ENCODE data around the gene CDC37L1. TPM values are rescaled to one million over a fixed set of nuclear protein-coding genes. Genes with fewer than 3 reads are reported as not detected.

CDC37L1 gene
- total and polyA plus RNA-seq, 3 experiments from 2014 or later, result 12.5 to 17.8 (median 15.0) TPM

GRCh38 chr9:4714266-4715016 lies 35.1 kb downstream of the CDC37L1 start:
- no peak for DNase-seq
- POLR2A ChIA-PET, result interaction anchor here (0.6 to 0.9 kb wide), 2 partner anchors 52 to 1229 kb away, joined by 3 read pairs; partner anchors contain the start of gene PLPP6

GRCh38 chr9:4716163-4716562 lies 36.8 kb downstream of the CDC37L1 start:
- POLR2A ChIA-PET, result interaction anchor here (0.6 kb wide), 1 partner anchor 20 kb away, joined by 4 read pairs; no protein-coding TSS in a partner anchor
- no peak for DNase-seq
- H3K9me3 Mint-ChIP-seq, result no peaks in the 10 kb centered on the region
- H3K4me3 Mint-ChIP-seq, result no peak overlapping the region
- no peaks in the 10 kb centered on the region for H3K27me3 Mint-ChIP-seq
- Histone ChIP-seq H3K9me3 (ENCODE audit: low read length) (no peaks in the 10 kb centered on the region), H3K4me3 (ENCODE audit: low read length) (no peak overlapping the region), H3K27ac (ENCODE audit: low read depth, low read length) (no peak overlapping the region), H3K27me3 (ENCODE audit: insufficient read depth, low read length, poor library complexity, severe bottlenecking) (no peaks in the 10 kb centered on the region), H3K36me3 (ENCODE audit: insufficient read depth, low read length) (peaks cover 31% of the 10 kb centered on the region), H3K4me1 (ENCODE audit: insufficient read depth, low read length) (no peaks in the 10 kb centered on the region)
- no peaks in the 10 kb centered on the region for H3K4me1 Mint-ChIP-seq
- peak overlapping the region in 3 of 8 donors; percentile 51 to 69 (median 58) for H3K27ac Mint-ChIP-seq
- CTCF ChIA-PET, result interaction anchor here (1.0 to 1.5 kb wide), 3 partner anchors 24 to 43 kb away, joined by 3 to 6 read pairs (median 3); no protein-coding TSS in a partner anchor
- peaks cover 0 to 83% (median 24%) of the 10 kb centered on the region in 3 donors for H3K36me3 Mint-ChIP-seq

More at GRCh38 chr9:4714266-4715016, 35.1 kb downstream of the CDC37L1 start:
- Mint-ChIP-seq H3K9me3 (no peaks in the 10 kb centered on the region), H3K36me3 (peaks cover 0 to 83% (median 21%) of the 10 kb centered on the region in 3 donors), H3K4me3 (no peak overlapping the region), H3K27ac (peak overlapping the region in 2 of 8 donors; percentile 0 to 87), H3K4me1 (no peaks in the 10 kb centered on the region), H3K27me3 (no peaks in the 10 kb centered on the region)
- no peaks in the 10 kb centered on the region for H3K4me1 ChIP-seq (ENCODE audit: insufficient read depth, low read length)
- H3K4me3 ChIP-seq (ENCODE audit: low read length), result no peak overlapping the region
- no peaks in the 10 kb centered on the region for H3K9me3 ChIP-seq (ENCODE audit: low read length)
- H3K27me3 ChIP-seq (ENCODE audit: insufficient read depth, low read length, poor library complexity, severe bottlenecking), result no peaks in the 10 kb centered on the region
- H3K36me3 ChIP-seq (ENCODE audit: insufficient read depth, low read length), result peaks cover 31% of the 10 kb centered on the region
- no peak overlapping the region for H3K27ac ChIP-seq (ENCODE audit: low read depth, low read length)
- CTCF ChIA-PET, result no interaction called here

- H3K27ac Mint-ChIP-seq, result peak overlapping the region in 1 of 8 donors; percentile 50
- ChIA-PET CTCF (no interaction called here), POLR2A (no interaction called here)
- no peak for DNase-seq
- H3K4me1 ChIP-seq (ENCODE audit: insufficient read depth, low read length), result no peaks in the 10 kb centered on the region
- no peak overlapping the region for H3K4me3 Mint-ChIP-seq
- peaks cover 0 to 81% (median 28%) of the 10 kb centered on the region in 3 donors for H3K36me3 Mint-ChIP-seq
- no peak overlapping the region for H3K27ac ChIP-seq (ENCODE audit: low read depth, low read length)
- no peaks in the 10 kb centered on the region for H3K27me3 ChIP-seq (ENCODE audit: insufficient read depth, low read length, poor library complexity, severe bottlenecking)
- H3K9me3 Mint-ChIP-seq, result no peaks in the 10 kb centered on the region
- H3K36me3 ChIP-seq (ENCODE audit: insufficient read depth, low read length), result peaks cover 38% of the 10 kb centered on the region
- no peaks in the 10 kb centered on the region for H3K27me3 Mint-ChIP-seq
- no peak overlapping the region for H3K4me3 ChIP-seq (ENCODE audit: low read length)
- H3K4me1 Mint-ChIP-seq, result no peaks in the 10 kb centered on the region
- H3K9me3 ChIP-seq (ENCODE audit: low read length), result no peaks in the 10 kb centered on the region
These were observed 38.4 kb downstream of the CDC37L1 start for GRCh38 chr9:4717815-4718214.

GRCh38 chr9:4718911-4719310 lies 39.5 kb downstream of the CDC37L1 start:
- no peaks in the 10 kb centered on the region for H3K9me3 ChIP-seq (ENCODE audit: low read length)
- H3K36me3 Mint-ChIP-seq, result peaks cover 0 to 75% (median 29%) of the 10 kb centered on the region in 3 donors
- H3K27me3 Mint-ChIP-seq, result no peaks in the 10 kb centered on the region
- H3K4me1 Mint-ChIP-seq, result peaks cover 0 to 2% (median 0%) of the 10 kb centered on the region in 3 donors
- H3K27me3 ChIP-seq (ENCODE audit: insufficient read depth, low read length, poor library complexity, severe bottlenecking), result no peaks in the 10 kb centered on the region
- H3K9me3 Mint-ChIP-seq, result no peaks in the 10 kb centered on the region
- H3K36me3 ChIP-seq (ENCODE audit: insufficient read depth, low read length), result peaks cover 38% of the 10 kb centered on the region
- no peak overlapping the region for H3K4me3 ChIP-seq (ENCODE audit: low read length)
- H3K27ac ChIP-seq (ENCODE audit: low read depth, low read length), result no peak overlapping the region
- H3K4me1 ChIP-seq (ENCODE audit: insufficient read depth, low read length), result no peaks in the 10 kb centered on the region
- POLR2A ChIA-PET, result no interaction called here
- DNase-seq, result no peak
- no peak overlapping the region for H3K4me3 Mint-ChIP-seq
- CTCF ChIA-PET, result no interaction called here
- peak overlapping the region in 1 of 8 donors; percentile 78 for H3K27ac Mint-ChIP-seq

GRCh38 chr9:4721736-4722135 lies 42.4 kb downstream of the CDC37L1 start:
- no peak overlapping the region for H3K4me3 ChIP-seq (ENCODE audit: low read length)
- H3K9me3 ChIP-seq (ENCODE audit: low read length), result no peaks in the 10 kb centered on the region
- H3K27me3 ChIP-seq (ENCODE audit: insufficient read depth, low read length, poor library complexity, severe bottlenecking), result no peaks in the 10 kb centered on the region
- Mint-ChIP-seq H3K9me3 (no peaks in the 10 kb centered on the region), H3K36me3 (peaks cover 0 to 72% (median 24%) of the 10 kb centered on the region in 3 donors), H3K4me1 (peaks cover 12 to 29% (median 18%) of the 10 kb centered on the region in 3 donors), H3K27ac (no peak overlapping the region), H3K4me3 (no peak overlapping the region), H3K27me3 (no peaks in the 10 kb centered on the region)
- H3K27ac ChIP-seq (ENCODE audit: low read depth, low read length), result no peak overlapping the region
- POLR2A ChIA-PET, result no interaction called here
- no peaks in the 10 kb centered on the region for H3K4me1 ChIP-seq (ENCODE audit: insufficient read depth, low read length)
- no peak for DNase-seq
- CTCF ChIA-PET, result no interaction called here
- H3K36me3 ChIP-seq (ENCODE audit: insufficient read depth, low read length), result peaks cover 28% of the 10 kb centered on the region

GRCh38 chr9:4725706-4726442 lies 46.5 kb downstream of the CDC37L1 start:
- ChIA-PET POLR2A (no interaction called here), CTCF (no interaction called here)
- peaks cover 0 to 45% (median 11%) of the 10 kb centered on the region in 3 donors for H3K36me3 Mint-ChIP-seq
- no peak overlapping the region for H3K27ac ChIP-seq (ENCODE audit: low read depth, low read length)
- no peaks in the 10 kb centered on the region for H3K4me1 ChIP-seq (ENCODE audit: insufficient read depth, low read length)
- H3K27me3 Mint-ChIP-seq, result no peaks in the 10 kb centered on the region
- peaks cover 25 to 52% (median 40%) of the 10 kb centered on the region in 3 donors for H3K4me1 Mint-ChIP-seq
- H3K4me3 Mint-ChIP-seq, result no peak overlapping the region
- H3K27ac Mint-ChIP-seq, result peak overlapping the region in 4 of 8 donors; percentile 8 to 71 (median 48)
- peaks cover 6% of the 10 kb centered on the region for H3K36me3 ChIP-seq (ENCODE audit: insufficient read depth, low read length)
- no peaks in the 10 kb centered on the region for H3K27me3 ChIP-seq (ENCODE audit: insufficient read depth, low read length, poor library complexity, severe bottlenecking)
- H3K9me3 Mint-ChIP-seq, result no peaks in the 10 kb centered on the region
- no peak for DNase-seq
- H3K4me3 ChIP-seq (ENCODE audit: low read length), result no peak overlapping the region
- H3K9me3 ChIP-seq (ENCODE audit: low read length), result no peaks in the 10 kb centered on the region

- H3K9me3 Mint-ChIP-seq, result no peaks in the 10 kb centered on the region
- CTCF ChIA-PET, result no interaction called here
- Histone ChIP-seq H3K9me3 (ENCODE audit: low read length) (no peaks in the 10 kb centered on the region), H3K27ac (ENCODE audit: low read depth, low read length) (no peak overlapping the region), H3K36me3 (ENCODE audit: insufficient read depth, low read length) (peaks cover under 1% of the 10 kb centered on the region), H3K4me1 (ENCODE audit: insufficient read depth, low read length) (no peaks in the 10 kb centered on the region), H3K4me3 (ENCODE audit: low read length) (no peak overlapping the region), H3K27me3 (ENCODE audit: insufficient read depth, low read length, poor library complexity, severe bottlenecking) (no peaks in the 10 kb centered on the region)
- H3K36me3 Mint-ChIP-seq, result peaks cover 0 to 32% (median 7%) of the 10 kb centered on the region in 3 donors
- POLR2A ChIA-PET, result no interaction called here
- peak overlapping the region in 2 of 8 donors; percentile 17 to 58 for H3K27ac Mint-ChIP-seq
- DNase-seq, result no peak
- peaks cover 34 to 69% (median 50%) of the 10 kb centered on the region in 3 donors for H3K4me1 Mint-ChIP-seq
- H3K27me3 Mint-ChIP-seq, result no peaks in the 10 kb centered on the region
- peak overlapping the region in 1 of 7 donors; percentile 44 for H3K4me3 Mint-ChIP-seq
These were observed 48.2 kb downstream of the CDC37L1 start for GRCh38 chr9:4727593-4727992.

GRCh38 chr9:4732890-4733289 lies 53.5 kb downstream of the CDC37L1 start:
- Mint-ChIP-seq H3K4me1 (peaks cover 40 to 70% (median 53%) of the 10 kb centered on the region in 3 donors), H3K27me3 (no peaks in the 10 kb centered on the region), H3K9me3 (no peaks in the 10 kb centered on the region), H3K4me3 (peak overlapping the region in 1 of 7 donors; percentile 73), H3K36me3 (peaks cover 0 to 8% (median 3%) of the 10 kb centered on the region in 3 donors), H3K27ac (peak overlapping the region in 1 of 8 donors; percentile 15)
- H3K4me3 ChIP-seq (ENCODE audit: low read length), result no peak overlapping the region
- ChIA-PET CTCF (interaction anchor here (1.3 kb wide), 1 partner anchor 9 kb away, joined by 4 read pairs; no protein-coding TSS in a partner anchor), POLR2A (interaction anchor here (0.7 kb wide), 1 partner anchor 8 kb away, joined by 4 read pairs; the partner anchor contains the start of gene AK3)
- no peaks in the 10 kb centered on the region for H3K4me1 ChIP-seq (ENCODE audit: insufficient read depth, low read length)
- H3K27ac ChIP-seq (ENCODE audit: low read depth, low read length), result no peak overlapping the region
- no peak for DNase-seq
- H3K36me3 ChIP-seq (ENCODE audit: insufficient read depth, low read length), result no peaks in the 10 kb centered on the region
- no peaks in the 10 kb centered on the region for H3K27me3 ChIP-seq (ENCODE audit: insufficient read depth, low read length, poor library complexity, severe bottlenecking)
- H3K9me3 ChIP-seq (ENCODE audit: low read length), result no peaks in the 10 kb centered on the region
